GM21619 (cell line): ENCODE measurements around the gene WDR19.

Experiments used
- ATAC-seq: cut with Tn5 transposase; IDR thresholded peaks from one replicate; pipeline ENCODE4 v1.9.1; 2021; ENCODE audit not compliant: unreplicated experiment

WDR19 gene

GRCh38 chr4:39295784-39296183 is 113.5 kb downstream of the WDR19 start:
- ATAC-seq, result no peak

- no peak for ATAC-seq
These were observed 120.6 kb downstream of the WDR19 start for GRCh38 chr4:39302901-39303300.

GRCh38 chr4:39303871-39304270 is 121.5 kb downstream of the WDR19 start:
- no peak for ATAC-seq

- no peak for ATAC-seq
These were observed 122.3 kb downstream of the WDR19 start for GRCh38 chr4:39304651-39305050.

- no peak for ATAC-seq
These were observed 123.8 kb downstream of the WDR19 start for GRCh38 chr4:39305912-39306677.

- ATAC-seq, result no peak
These were observed 126.3 kb downstream of the WDR19 start for GRCh38 chr4:39308611-39309010.

GRCh38 chr4:39312816-39313215 is 130.5 kb downstream of the WDR19 start:
- no peak for ATAC-seq

GRCh38 chr4:39319676-39320075 is 137.3 kb downstream of the WDR19 start:
- no peak for ATAC-seq

- ATAC-seq, result no peak
These were observed 138.2 kb downstream of the WDR19 start for GRCh38 chr4:39320381-39321115.

- ATAC-seq, result no peak
These were observed 141.5 kb downstream of the WDR19 start for GRCh38 chr4:39323821-39324220.

- no peak for ATAC-seq
These were observed 142.1 kb downstream of the WDR19 start for GRCh38 chr4:39324446-39324845.

- no peak for ATAC-seq
These were observed 142.7 kb downstream of the WDR19 start for GRCh38 chr4:39324897-39325613.

- no peak for ATAC-seq
These were observed 144.2 kb downstream of the WDR19 start for GRCh38 chr4:39326468-39326977.

GRCh38 chr4:39330353-39330752 is 148.0 kb downstream of the WDR19 start:
- no peak for ATAC-seq

GRCh38 chr4:39331191-39331590 is 148.9 kb downstream of the WDR19 start:
- ATAC-seq, result no peak
